ENCODE results near the gene ABAT.
"Not testable (repeated sequence)": the region's sequence is repeated elsewhere in the genome, so short reads cannot be mapped to it uniquely, and the experiment has no call there.

The ABAT gene

GRCh38 chr16:8682551-8683259 lies 8.3 kb downstream of the ABAT start:
- no peak for DNase-seq (ENCODE audit: low read depth)

GRCh38 chr16:8683640-8684039 lies 9.2 kb downstream of the ABAT start:
- no peak for DNase-seq (ENCODE audit: low read depth)

GRCh38 chr16:8685617-8686016 lies 11.2 kb downstream of the ABAT start:
- no peak for DNase-seq (ENCODE audit: low read depth)

GRCh38 chr16:8686031-8686621 lies 11.7 kb downstream of the ABAT start:
- no peak for DNase-seq (ENCODE audit: low read depth)

- no peak for DNase-seq (ENCODE audit: low read depth)
Measured at GRCh38 chr16:8686879-8687278, 12.5 kb downstream of the ABAT start.

GRCh38 chr16:8689686-8690085 lies 15.3 kb downstream of the ABAT start:
- DNase-seq (ENCODE audit: low read depth), result no peak

- no peak for DNase-seq (ENCODE audit: low read depth)
Measured at GRCh38 chr16:8691728-8692127, 17.3 kb downstream of the ABAT start.

GRCh38 chr16:8694795-8695728 lies 20.6 kb downstream of the ABAT start:
- DNase-seq (ENCODE audit: low read depth), result no peak

- DNase-seq (ENCODE audit: low read depth), result no peak
Measured at GRCh38 chr16:8696880-8697279, 22.5 kb downstream of the ABAT start.

- no peak for DNase-seq (ENCODE audit: low read depth)
Measured at GRCh38 chr16:8697965-8698364, 23.5 kb downstream of the ABAT start.

- no peak for DNase-seq (ENCODE audit: low read depth)
Measured at GRCh38 chr16:8703693-8704092, 29.3 kb downstream of the ABAT start.

- DNase-seq (ENCODE audit: low read depth), result no peak
Measured at GRCh38 chr16:8704098-8704497, 29.7 kb downstream of the ABAT start.

- not testable (repeated sequence) for DNase-seq (ENCODE audit: low read depth)
Measured at GRCh38 chr16:8705100-8705822, 30.8 kb downstream of the ABAT start.

GRCh38 chr16:8708536-8708935 lies 34.1 kb downstream of the ABAT start:
- DNase-seq (ENCODE audit: low read depth), result no peak

- no peak for DNase-seq (ENCODE audit: low read depth)
Measured at GRCh38 chr16:8712589-8713361, 38.4 kb downstream of the ABAT start.

- no peak for DNase-seq (ENCODE audit: low read depth)
Measured at GRCh38 chr16:8713635-8714172, 39.3 kb downstream of the ABAT start.

GRCh38 chr16:8714174-8714573 lies 39.8 kb downstream of the ABAT start:
- no peak for DNase-seq (ENCODE audit: low read depth)

- no peak for DNase-seq (ENCODE audit: low read depth)
Measured at GRCh38 chr16:8714807-8715206, 40.4 kb downstream of the ABAT start.

GRCh38 chr16:8716052-8716451 lies 41.6 kb downstream of the ABAT start:
- no peak for DNase-seq (ENCODE audit: low read depth)

GRCh38 chr16:8716592-8716991 lies 42.2 kb downstream of the ABAT start:
- no peak for DNase-seq (ENCODE audit: low read depth)

- no peak for DNase-seq (ENCODE audit: low read depth)
Measured at GRCh38 chr16:8717469-8717868, 43.1 kb downstream of the ABAT start.

Data from non-pigmented ciliary epithelial cell (primary cell).